Smooth muscle cell (in vitro differentiated cells): ENCODE results near the gene TAS1R1. TPM values are rescaled to one million over a fixed set of nuclear protein-coding genes. Genes with fewer than 3 reads are reported as not detected.
"Not testable (repeated sequence)": the region's sequence is repeated elsewhere in the genome, so short reads cannot be mapped to it uniquely, and the experiment has no call there.

Experiments used
- DNase-seq: peaks from one replicate; lab custom pipeline; 2025; ENCODE audit not compliant: unreplicated experiment; lab: John Stamatoyannopoulos, UW
- H2AFZ ChIP-seq: fragments of 200-600 bp; sonication (generic); 2 replicates; pipeline ENCODE4 v1.6.0; 2016; ENCODE audit warnings: antibody characterized with exemption, low read depth, mild to moderate bottlenecking
- H3F3A ChIP-seq: fragments of 200-600 bp; sonication (generic); 2 replicates; pipeline ENCODE4 v1.6.0; 2017; ENCODE audit warnings: antibody characterized with exemption, low read depth
- H3K27ac ChIP-seq: fragments of 200-600 bp; sonication (generic); 2 replicates; pipeline ENCODE4 v1.5.1; 2016; ENCODE audit warnings: low read depth, mild to moderate bottlenecking
- H3K27me3 ChIP-seq: fragments of 200-600 bp; sonication (generic); 2 replicates; pipeline ENCODE4 v1.6.1; 2016; ENCODE audit warnings: low read depth, mild to moderate bottlenecking
- H3K36me3 ChIP-seq: fragments of 200-600 bp; sonication (generic); 2 replicates; pipeline ENCODE4 v1.5.1; 2016; ENCODE audit warnings: low read depth
- H3K4me1 ChIP-seq: fragments of 200-600 bp; sonication (generic); 2 replicates; pipeline ENCODE4 v1.5.1; 2016; ENCODE audit warnings: low read depth
- H3K4me2 ChIP-seq: fragments of 200-600 bp; sonication (generic); 2 replicates; pipeline ENCODE4 v1.6.0; 2016; ENCODE audit warnings: mild to moderate bottlenecking
- H3K4me3 ChIP-seq: fragments of 200-600 bp; sonication (generic); 2 replicates; pipeline ENCODE4 v1.5.1; 2016; ENCODE audit warnings: mild to moderate bottlenecking
- H3K79me2 ChIP-seq: fragments of 200-600 bp; sonication (generic); 2 replicates; pipeline ENCODE4 v1.6.0; 2016; ENCODE audit warnings: low read depth, mild to moderate bottlenecking
- H3K9ac ChIP-seq: fragments of 200-600 bp; sonication (generic); 2 replicates; pipeline ENCODE4 v1.6.0; 2016; ENCODE audit warnings: low read depth
- H3K9me3 ChIP-seq: fragments of 200-600 bp; sonication (generic); replicated peaks from 2 replicates; pipeline ENCODE4 v1.5.1; 2016; ENCODE audit warnings: low read depth
- H4K20me1 ChIP-seq: fragments of 200-600 bp; sonication (generic); 2 replicates; pipeline ENCODE4 v1.6.0; 2016; ENCODE audit warnings: low read depth
- whole genome bisulfite sequencing: methylation state at CpG from one replicate; pipeline ENCODE4 v1.1.7; 2016; ENCODE audit warnings: low lambda C conversion rate; 5-methylcytosine and 5-hydroxymethylcytosine counted together
- polyA plus RNA-seq: library from polyadenylated mRNA; unstranded; fragments of >200 nt; fragmentation: Nextera tagmentation; extraction: Ambion mirVana; gene quantifications from 2 replicates; pipeline ENCODE4 v1.2.1, GENCODE V29; 2016
- total RNA-seq: library from RNA; depleted of rRNA; stranded (reverse); fragments of >200 nt; gene quantifications from 2 replicates; pipeline ENCODE4 v1.2.3, GENCODE V29; 2014
- TF ChIP-seq, protein P1 (sequence below): fragments of 200-600 bp; sonication (generic); IDR thresholded peaks from 2 replicates; pipeline ENCODE4 v1.5.1; 2017; ENCODE audit warnings: borderline replicate concordance, mild to moderate bottlenecking, antibody characterized with exemption; ENCODE audit not compliant: insufficient read depth, poor library complexity, severe bottlenecking

Gene TAS1R1
- total and polyA plus RNA-seq, 2 experiments from 2014 or later, result 0.27 TPM; not detected in 1

DNA sequence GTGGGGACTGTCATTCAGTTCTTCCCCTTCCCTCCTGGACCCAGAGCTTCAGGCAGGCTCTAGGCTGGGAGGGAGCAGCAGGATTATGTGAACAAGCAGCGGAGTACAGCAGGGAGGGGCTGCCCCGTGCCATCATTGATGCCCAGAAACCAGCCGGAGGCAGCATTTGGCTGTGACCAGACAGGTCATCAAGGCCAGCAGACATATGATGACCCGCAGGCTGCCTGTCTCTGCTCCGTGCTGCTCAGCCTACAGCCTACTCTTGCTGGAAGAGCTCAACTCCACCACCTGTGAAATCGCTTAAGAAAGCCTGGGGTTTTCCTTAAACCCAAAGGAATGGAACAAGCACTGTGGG, 42.6 kb downstream of the TAS1R1 start:
- Histone ChIP-seq H3K4me3 (no peak overlapping the region), H3K9me3 (no peaks in the 10 kb centered on the region), H2AFZ (no peak overlapping the region), H4K20me1 (peaks cover 83% of the 10 kb centered on the region), H3K27me3 (no peaks in the 10 kb centered on the region), H3K36me3 (no peaks in the 10 kb centered on the region), H3K79me2 (peaks cover 44% of the 10 kb centered on the region), H3F3A (no peaks in the 10 kb centered on the region), H3K4me1 (peaks cover 13% of the 10 kb centered on the region), H3K4me2 (no peak overlapping the region), H3K27ac (no peak overlapping the region), H3K9ac (no peak overlapping the region)
- TF ChIP-seq, protein P1, sequence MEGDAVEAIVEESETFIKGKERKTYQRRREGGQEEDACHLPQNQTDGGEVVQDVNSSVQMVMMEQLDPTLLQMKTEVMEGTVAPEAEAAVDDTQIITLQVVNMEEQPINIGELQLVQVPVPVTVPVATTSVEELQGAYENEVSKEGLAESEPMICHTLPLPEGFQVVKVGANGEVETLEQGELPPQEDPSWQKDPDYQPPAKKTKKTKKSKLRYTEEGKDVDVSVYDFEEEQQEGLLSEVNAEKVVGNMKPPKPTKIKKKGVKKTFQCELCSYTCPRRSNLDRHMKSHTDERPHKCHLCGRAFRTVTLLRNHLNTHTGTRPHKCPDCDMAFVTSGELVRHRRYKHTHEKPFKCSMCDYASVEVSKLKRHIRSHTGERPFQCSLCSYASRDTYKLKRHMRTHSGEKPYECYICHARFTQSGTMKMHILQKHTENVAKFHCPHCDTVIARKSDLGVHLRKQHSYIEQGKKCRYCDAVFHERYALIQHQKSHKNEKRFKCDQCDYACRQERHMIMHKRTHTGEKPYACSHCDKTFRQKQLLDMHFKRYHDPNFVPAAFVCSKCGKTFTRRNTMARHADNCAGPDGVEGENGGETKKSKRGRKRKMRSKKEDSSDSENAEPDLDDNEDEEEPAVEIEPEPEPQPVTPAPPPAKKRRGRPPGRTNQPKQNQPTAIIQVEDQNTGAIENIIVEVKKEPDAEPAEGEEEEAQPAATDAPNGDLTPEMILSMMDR, result no peak
- no peak for DNase-seq
- 90% methylated on average over 6 of the region's 6 CpGs for WGBS

DNA sequence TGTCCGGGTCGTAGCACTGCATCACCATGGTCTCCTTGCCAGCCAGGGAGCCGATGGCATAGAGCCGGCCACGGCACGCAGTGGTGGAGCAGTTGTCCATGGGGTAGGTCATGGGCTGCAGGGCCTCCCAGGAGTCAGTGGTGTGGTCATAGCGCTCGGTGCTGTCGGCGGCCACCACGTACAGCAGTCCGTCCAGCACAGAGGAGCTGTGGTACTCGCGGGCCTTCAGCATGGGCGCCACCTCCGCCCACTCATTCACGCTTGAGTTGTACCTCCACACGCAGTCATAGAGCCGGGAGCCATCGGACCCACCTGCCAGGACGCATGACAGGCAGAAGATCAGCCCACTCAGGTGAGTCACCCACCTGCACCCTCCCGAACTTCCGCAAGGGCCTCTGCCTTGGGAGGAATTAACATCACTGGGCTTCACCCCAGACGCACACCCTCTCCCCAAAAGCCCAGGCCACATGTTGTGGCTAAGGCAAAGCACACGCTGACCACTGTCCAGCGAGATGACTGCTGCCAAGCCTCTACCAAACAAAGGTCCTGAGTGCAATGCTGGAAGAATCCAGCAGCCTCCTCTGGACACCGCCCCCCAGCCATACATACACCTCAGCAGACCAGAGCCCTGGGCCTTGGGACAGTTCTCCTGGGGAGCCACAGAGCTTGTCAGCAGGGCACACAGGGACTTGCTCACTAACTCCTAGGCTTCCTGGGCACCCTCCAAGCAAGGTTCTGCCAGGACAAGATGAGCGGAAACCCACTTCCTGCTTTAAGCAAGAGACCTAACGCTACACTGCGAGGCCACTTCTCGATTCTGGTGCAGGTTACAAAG, 44.3 kb downstream of the TAS1R1 start:
- TF ChIP-seq, protein P1, result no peak
- Histone ChIP-seq H3K4me3 (no peak overlapping the region), H3K4me2 (no peak overlapping the region), H2AFZ (no peak overlapping the region), H3K27ac (no peak overlapping the region), H3K27me3 (no peaks in the 10 kb centered on the region), H3K9ac (no peak overlapping the region), H3K4me1 (peaks cover 23% of the 10 kb centered on the region), H3K79me2 (peaks cover 44% of the 10 kb centered on the region), H4K20me1 (peaks cover 71% of the 10 kb centered on the region), H3F3A (peaks cover 14% of the 10 kb centered on the region), H3K36me3 (no peaks in the 10 kb centered on the region), H3K9me3 (no peaks in the 10 kb centered on the region)
- WGBS, result 90% methylated on average over 26 of the region's 31 CpGs
- no peak for DNase-seq

DNA sequence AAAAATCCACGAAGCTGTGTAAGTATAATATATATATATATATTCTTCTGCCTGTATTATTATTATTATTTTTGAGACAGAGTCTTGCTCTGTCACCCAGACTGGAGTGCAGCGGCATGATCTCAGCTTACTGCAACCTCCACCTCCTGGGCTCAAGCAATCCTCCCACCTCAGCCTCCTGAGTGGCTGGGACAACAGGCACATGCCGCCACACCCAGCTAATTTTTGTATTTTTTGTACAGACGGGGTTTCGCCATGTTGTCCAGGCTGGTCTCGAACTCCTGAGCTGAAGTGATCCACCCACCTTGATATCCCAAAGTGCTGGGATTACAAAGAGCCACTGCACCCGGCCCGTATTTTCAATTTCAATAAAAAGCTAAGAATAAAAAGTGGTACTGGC, 44.9 kb downstream of the TAS1R1 start:
- Histone ChIP-seq H3K27ac (peak overlapping the region; percentile 100), H3K79me2 (peaks cover 44% of the 10 kb centered on the region), H3K4me3 (peak overlapping the region; percentile 67), H3F3A (peaks cover 20% of the 10 kb centered on the region), H3K4me2 (peak overlapping the region; percentile 92), H4K20me1 (peaks cover 69% of the 10 kb centered on the region), H3K4me1 (peaks cover 28% of the 10 kb centered on the region), H3K9ac (peak overlapping the region; percentile 86)
- not testable (repeated sequence) for H3K36me3 ChIP-seq, H3K9me3 ChIP-seq, H3K27me3 ChIP-seq, H2AFZ ChIP-seq, DNase-seq
- WGBS, result 92% methylated on average over 8 of the region's 8 CpGs

DNA sequence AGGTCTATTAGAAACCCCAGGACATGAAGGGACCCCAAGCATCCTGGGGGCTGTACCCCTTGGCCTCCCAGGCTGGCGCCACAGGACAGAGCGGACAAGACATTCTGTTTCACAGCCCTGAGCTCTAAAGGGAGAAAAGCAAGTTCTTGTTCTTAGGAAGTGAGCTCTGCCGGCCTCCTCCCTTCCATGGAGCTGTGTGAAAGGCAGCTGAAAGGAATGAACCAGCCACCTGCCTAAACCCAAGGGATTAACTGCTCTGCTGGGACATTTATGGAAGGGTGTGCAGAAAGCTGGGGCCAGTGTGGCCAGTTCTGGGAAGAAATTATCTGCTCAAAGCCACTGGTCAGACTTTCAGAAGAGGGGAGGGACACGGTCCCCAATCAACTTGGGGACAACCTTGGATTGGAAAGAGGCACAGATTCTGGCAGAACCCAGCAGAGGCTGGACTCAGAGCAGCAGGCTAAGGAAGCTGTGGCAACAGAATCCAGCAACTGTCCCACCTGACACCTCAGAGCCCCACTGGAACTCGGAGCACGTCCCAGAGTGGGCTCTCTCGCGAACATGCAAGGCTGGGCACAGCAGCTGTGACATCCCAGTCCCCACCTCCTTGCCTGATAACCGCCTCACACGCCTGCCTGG, 45.4 kb downstream of the TAS1R1 start:
- Histone ChIP-seq H4K20me1 (peaks cover 64% of the 10 kb centered on the region), H3K79me2 (peaks cover 44% of the 10 kb centered on the region), H3K36me3 (no peaks in the 10 kb centered on the region), H2AFZ (no peak overlapping the region), H3K4me3 (peak overlapping the region; percentile 67), H3F3A (peaks cover 22% of the 10 kb centered on the region), H3K9ac (peak overlapping the region; percentile 86), H3K9me3 (no peaks in the 10 kb centered on the region), H3K4me1 (peaks cover 28% of the 10 kb centered on the region), H3K4me2 (peak overlapping the region; percentile 92), H3K27ac (peak overlapping the region; percentile 100), H3K27me3 (no peaks in the 10 kb centered on the region)
- 19% methylated on average over 10 of the region's 10 CpGs for WGBS
- DNase-seq, result no peak
- TF ChIP-seq, protein P1, result no peak
